ENCODE results near the gene KLHDC2.

- TF ChIP-seq, protein P1, sequence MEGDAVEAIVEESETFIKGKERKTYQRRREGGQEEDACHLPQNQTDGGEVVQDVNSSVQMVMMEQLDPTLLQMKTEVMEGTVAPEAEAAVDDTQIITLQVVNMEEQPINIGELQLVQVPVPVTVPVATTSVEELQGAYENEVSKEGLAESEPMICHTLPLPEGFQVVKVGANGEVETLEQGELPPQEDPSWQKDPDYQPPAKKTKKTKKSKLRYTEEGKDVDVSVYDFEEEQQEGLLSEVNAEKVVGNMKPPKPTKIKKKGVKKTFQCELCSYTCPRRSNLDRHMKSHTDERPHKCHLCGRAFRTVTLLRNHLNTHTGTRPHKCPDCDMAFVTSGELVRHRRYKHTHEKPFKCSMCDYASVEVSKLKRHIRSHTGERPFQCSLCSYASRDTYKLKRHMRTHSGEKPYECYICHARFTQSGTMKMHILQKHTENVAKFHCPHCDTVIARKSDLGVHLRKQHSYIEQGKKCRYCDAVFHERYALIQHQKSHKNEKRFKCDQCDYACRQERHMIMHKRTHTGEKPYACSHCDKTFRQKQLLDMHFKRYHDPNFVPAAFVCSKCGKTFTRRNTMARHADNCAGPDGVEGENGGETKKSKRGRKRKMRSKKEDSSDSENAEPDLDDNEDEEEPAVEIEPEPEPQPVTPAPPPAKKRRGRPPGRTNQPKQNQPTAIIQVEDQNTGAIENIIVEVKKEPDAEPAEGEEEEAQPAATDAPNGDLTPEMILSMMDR (IDR thresholded peaks at IDR 0.05; ENCODE audit: low read length), result no peak
- TF ChIP-seq EZH2 (optimal IDR thresholded peaks at IDR 0.05; ENCODE audit: low read depth, low read length) (no peak), EZH2phosphoT487 (IDR thresholded peaks at IDR 0.05; ENCODE audit: low read length) (no peak)
These were observed 18.4 kb downstream of the KLHDC2 start for GRCh38 chr14:49786315-49786714.
